GM18909 (cell line): Measurements from ENCODE around the gene AWAT1.
"Not testable (repeated sequence)": the region's sequence is repeated elsewhere in the genome, so short reads cannot be mapped to it uniquely, and the experiment has no call there.

Experiments used
- ATAC-seq: cut with Tn5 transposase; IDR thresholded peaks from one replicate; pipeline ENCODE4 v1.9.1; 2021; ENCODE audit warnings: mild to moderate bottlenecking; ENCODE audit not compliant: unreplicated experiment, poor library complexity

AWAT1 gene

DNA sequence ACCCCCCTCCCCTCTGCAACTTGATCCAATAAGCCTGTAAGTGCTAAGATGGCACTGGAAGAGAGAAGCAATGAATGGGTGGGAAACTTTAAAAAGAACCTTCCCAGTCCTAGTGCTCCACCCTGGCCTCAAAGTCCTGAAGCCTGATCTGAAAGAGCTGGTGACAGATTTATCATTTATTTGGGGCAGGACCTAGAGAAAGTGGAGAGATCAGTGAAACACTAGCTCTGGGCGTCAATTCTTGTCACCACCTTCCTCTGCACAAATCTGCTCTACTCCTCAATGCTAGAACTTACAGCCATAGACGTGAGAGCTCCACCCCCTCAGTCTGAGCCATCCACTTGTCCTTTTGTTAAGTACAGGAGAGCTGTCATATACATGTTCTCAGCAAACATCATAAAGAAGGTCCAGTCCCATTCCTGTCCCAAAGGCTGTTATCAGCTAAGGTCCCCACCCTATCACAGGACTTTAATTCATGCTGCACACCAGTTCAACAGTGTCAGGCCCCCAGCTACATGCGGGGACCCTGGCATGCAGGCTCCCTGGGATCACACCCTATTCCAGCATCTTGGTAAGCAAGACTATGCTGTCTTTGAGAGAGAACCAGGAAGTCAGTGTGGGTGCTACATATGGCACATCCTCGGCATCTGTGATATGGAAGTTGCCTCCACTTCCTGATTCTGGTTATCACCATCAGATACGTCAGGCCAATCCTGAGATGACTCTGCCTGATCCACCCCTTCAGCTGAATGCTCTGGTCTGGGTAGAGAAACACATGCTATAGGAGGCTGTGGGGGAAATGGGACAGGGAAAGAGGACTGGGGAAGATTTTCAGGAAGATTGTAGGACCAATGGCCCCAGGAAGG lies 23.2 kb downstream of the AWAT1 start:
- no peak for ATAC-seq

DNA sequence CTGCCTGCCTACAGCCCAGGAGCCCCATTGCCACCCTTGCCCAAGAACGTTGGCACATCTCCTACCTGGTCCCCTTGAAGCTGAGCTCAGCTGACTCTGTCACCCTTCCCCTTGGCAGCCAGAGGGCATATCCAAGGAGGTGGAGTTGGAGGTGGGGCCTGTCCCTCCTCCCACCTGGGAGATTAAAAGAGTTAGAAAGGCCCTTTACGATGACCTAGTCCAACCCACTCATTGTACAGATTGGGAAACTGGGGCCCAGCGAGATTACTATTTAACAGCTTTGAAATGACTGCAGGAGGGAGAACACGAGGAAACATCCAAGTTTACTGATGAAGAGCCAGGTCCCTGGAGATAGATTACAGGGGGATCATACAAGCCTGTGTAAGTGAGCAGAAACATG lies 25.6 kb downstream of the AWAT1 start, which contains the start of gene P2RY4:
P2RY4 (minus strand) TSS at position 101 of the 400 bp plus-strand sequence. CDS start 580 bp downstream, outside the sequence.
- no peak for ATAC-seq

DNA sequence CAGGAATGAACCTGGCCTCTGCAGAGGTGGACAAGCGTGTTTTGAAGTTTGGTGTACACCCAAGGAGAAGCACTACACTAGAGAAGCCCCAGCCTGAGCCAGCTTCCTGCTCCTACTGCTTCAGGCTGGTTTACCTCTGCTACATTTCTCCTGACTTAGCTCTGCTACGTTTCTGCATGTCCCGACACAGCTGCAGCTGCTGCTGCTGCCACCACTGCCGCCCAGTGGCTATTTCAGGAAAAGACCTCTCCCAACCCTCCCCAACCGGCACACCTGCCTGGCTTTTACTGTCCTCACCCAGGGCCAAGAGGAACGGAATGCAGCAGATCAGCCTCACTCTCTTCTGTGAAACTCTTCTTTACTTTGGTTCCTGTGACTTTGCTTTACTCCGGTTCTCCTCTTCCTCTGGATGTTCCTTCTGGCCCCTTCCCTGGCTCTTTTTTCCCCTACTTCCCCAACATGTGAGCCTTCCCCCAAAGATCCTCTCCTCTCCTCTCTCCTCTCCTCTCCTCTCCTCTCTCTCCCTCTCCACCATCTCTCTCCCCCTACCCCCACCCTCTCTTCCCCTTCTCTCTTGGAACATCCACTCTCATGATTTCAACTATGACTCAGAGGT lies 28.6 kb downstream of the AWAT1 start:
- peak; percentile 77 for ATAC-seq

DNA sequence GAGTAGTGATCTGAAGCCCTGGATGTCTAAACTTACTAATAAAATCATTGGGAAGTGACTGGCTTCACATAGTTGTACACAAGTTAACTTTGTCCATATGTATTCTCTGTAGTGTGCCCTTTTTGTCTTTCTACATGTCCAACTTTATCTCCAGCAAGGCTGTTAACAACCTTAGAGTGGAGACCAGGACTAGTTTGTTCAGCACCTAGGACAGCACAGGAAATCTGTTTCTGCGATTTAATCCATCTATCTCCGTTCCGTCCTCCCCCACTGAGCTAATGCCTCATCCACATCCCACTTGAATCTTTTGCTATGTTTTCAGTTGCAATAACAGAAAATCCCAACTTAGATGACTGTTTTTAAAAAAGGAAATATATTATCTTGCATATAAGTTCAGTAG lies 30.3 kb downstream of the AWAT1 start:
- ATAC-seq: no peak

DNA sequence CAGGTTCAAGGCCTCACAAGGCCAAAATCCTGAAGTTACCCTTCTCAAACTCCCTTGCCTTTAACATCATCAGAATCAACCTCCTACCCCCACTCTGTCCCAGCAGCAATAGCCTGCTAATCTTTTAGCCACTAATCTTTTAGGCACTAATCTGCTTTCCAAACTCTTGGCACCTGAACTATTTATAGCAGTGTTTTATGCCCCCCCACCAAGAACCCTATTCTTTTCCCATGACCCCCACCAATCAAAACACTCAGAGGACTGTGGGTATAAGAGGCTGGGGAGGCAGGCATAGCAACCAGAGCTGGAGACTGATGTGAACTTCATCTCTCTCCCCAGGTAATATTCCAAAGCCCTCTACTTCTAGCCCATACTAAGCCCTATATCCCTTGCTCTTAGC lies 33.6 kb downstream of the AWAT1 start, which contains the start of gene ARR3:
ARR3 (plus strand) TSS at position 301 of the 400 bp plus-strand sequence. CDS start 1,052 bp downstream, outside the sequence.
- no peak for ATAC-seq

DNA sequence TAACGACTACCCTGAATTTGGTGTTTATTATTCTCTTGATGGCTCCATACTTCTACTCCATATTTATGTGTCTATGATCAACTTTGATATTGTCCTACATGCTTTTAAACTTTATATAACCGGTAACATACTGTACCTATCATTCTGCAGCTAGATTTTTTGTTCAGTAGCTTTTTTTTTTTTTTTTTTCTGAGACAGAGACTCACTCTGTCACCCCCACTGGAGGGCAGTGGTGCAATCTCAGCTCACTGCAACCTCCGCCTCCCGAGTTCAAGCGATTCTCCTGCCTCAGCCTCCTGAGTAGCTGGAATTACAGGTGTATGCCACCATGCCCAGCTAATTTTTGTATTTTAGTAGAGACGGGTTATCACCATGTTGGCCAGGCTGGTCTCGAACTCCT lies 39.6 kb downstream of the AWAT1 start:
- not testable (repeated sequence) for ATAC-seq

DNA sequence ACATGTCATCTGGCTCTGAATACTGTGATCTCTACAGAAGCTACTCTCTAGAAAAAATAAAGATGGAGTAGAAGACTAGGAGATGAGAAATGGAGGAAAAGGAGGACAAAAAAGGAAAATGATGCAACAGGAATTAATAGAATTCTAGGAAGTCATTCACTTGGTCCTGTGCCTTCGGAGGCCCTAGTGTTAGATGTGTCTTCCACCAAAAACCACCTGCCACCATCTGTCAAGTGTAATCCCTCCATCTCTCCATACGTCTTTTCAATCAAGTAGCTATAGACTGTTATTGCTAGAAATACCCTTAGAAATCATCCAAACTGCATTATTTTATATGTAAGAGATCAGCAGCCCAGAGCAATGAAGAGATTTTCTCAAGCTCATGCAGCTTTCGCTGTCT lies 44.6 kb downstream of the AWAT1 start:
- no peak for ATAC-seq

DNA sequence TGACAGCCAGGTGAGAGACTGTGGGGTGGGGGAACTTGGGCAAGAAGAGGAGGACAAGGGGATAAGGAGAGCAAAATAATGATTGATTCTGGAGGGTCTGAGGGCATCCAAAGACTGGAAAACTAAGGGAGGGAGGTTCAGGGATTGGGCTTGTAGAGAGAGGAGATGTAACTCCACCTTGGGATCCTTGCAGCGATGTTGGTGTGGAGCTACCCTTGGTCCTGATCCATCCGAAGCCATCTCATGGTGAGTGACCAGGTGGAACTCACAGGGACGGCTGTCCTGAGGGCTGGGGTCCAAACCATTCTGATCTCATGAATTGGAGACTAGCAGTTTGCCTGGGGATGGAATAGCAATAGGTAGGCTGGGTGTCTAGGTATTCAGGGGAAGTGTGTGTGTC lies 46.1 kb downstream of the AWAT1 start:
- no peak for ATAC-seq

DNA sequence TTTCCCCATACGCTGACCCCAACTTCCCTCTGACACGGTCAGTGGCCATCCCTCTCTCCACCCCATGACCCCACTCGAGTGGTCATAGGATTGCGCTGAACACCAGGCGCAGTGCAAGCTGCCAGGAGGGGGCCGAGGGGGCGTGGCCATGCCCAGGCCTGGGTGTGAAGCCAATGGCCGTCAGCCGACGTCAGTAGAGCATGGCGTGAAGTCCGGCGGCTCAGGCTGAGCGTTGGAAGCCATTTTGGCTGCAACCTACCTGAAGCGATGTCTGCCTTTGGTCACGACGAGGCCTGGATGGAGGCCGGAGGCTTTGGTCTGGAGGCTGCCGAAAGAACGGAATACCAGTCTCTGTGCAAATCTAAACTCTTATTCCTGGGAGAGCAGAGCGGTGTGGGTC lies 47.5 kb downstream of the AWAT1 start, which contains the start of gene RAB41:
RAB41 (plus strand) TSS at position 222 of the 400 bp plus-strand sequence; CDS start at position 268, 46 bp downstream.
- ATAC-seq: no peak

DNA sequence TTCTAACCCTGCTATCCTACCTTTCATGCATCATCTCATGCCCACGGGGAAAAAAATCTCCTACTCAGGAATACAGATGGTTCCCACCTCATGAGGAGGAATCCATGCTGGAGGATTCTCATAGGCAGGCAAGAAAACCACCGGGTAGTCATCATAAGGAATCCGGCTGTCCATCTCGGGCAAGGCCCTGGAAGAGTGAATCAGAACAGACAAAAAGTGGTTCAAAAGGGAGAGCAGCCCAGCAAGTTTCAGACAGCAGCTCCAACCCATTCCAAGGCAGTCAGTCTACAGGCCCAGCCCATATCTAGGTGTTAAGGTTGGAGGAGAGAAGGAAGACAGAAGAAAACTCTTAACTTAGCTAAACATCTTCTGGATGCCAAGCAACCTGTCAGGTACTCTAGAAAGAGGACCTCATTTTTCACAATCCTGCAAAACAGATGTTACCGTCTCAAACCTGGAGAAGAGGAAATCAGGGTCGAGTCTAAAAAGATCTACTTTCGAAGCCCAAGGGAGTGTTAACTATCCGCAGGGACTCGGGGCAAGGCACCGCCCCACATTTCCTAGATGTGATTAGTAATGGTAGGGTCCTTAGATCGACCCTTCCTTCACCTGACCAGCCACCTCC lies 54.8 kb downstream of the AWAT1 start:
- no peak for ATAC-seq
